GM18519 (cell line): ENCODE data around the gene PIK3C2B.

Source experiments
- ATAC-seq: cut with Tn5 transposase; IDR thresholded peaks from one replicate; pipeline ENCODE4 v1.9.1; 2021; ENCODE audit warnings: mild to moderate bottlenecking, moderate library complexity; ENCODE audit not compliant: unreplicated experiment, low FRiP score

The PIK3C2B gene

DNA sequence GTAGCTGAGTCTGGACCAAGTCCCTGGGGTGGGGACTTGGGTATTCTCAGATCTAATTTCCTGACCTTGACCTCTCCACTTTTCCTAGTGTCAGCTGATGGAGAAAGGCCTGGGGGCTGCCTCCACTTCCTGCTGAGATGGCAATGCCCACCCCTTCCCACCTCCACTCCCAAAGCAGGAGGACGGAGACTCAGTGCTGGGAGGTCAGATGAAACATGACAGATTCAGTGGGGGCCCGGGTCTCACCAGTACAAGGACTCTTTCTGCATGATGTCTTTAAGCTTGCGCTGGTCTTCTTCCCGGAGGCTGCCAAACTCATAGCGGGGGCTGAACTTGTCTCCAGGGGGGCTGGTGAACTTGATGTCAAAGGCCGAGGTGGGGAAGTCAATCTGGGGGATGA, 47.4 kb downstream of the PIK3C2B start:
- ATAC-seq = no peak

DNA sequence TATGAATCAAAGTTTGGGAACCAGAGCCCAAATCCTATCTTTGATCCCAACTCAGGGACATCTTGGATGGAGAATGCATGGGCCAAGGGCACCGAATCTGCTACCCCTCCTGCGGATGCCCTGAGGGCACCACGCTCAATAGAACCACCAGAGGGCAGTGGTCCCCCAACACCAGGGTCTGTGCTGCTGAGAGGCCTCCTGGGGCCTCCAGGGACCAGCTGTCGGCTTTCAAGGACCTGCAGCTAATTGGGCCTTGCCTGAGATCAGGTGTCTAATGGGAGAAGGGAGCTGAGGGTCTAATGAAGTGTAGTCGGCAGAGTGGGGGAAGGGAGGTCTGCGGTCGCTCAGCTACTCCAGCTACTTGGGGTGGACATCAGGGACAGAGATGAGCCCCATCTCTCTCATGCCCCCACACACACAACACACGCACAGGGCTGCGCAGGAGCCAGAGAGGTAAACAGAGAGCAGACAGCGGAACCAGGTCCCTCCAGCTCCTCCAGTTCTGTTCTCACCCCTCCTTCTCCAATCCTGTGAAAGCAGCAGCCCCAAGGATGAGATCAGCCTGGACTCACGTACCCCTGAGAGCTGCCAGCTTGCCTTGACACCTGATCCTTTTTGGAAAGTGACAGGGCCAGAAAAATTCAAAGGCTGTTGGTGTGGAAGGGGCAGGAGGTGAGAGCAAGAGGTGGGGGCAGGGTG, 48.0 kb downstream of the PIK3C2B start:
- ATAC-seq = no peak

DNA sequence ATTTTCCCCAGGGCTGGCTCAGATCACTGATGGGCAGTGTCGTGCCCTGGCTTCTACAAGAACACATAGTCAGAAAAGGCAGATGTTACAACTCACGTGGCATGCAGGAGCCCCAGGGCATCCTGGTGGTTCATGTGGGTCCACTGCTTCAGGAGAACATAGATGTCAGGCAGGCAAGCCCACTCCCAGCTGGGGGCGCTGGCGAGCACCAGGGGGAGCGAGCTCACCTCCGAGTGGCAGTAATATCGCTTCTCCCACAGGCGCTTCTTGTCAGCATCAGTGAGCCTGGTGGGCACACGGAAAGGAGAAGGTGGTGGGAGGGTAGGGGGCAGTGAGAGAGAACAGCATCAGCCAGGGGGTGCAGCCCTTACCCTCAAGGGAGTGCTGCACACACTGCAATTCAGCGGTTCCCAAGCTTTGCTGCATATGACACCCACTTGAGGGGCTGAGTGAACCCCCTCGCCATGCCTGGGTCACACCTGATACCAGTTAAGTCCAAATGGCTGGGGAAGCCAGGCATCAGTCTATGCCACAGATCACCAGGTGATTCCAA, 48.7 kb downstream of the PIK3C2B start:
- ATAC-seq = no peak
